Activated effector memory CD4-positive, alpha-beta T cell treated with anti-CD3 and anti-CD28 coated beads, Interleukin-2, amount 50 U/mL, for 16 hours (primary cell): ENCODE measurements around the gene PLA2G12A.

ENCODE experiments used
- DNase-seq: peaks from one replicate; pipeline ENCODE4 v3.0.0-alpha.2; 2020

Gene PLA2G12A

GRCh38 chr4:109729718-109730618 lies at the start of gene PLA2G12A:
TSS of gene PLA2G12A (minus strand) at chr4:109730070. CDS start at chr4:109729809, 261 bp downstream.
- peak; percentile 92 for DNase-seq

GRCh38 chr4:109764789-109765402 lies 35.0 kb upstream of the PLA2G12A start:
- no peak for DNase-seq

GRCh38 chr4:109764376-109764775 lies 34.5 kb upstream of the PLA2G12A start:
- no peak for DNase-seq

GRCh38 chr4:109760682-109761081 lies 30.8 kb upstream of the PLA2G12A start:
- DNase-seq = no peak

GRCh38 chr4:109755656-109756055 lies 25.8 kb upstream of the PLA2G12A start:
- no peak for DNase-seq

GRCh38 chr4:109754093-109754857 lies 24.4 kb upstream of the PLA2G12A start:
- DNase-seq = no peak

- no peak for DNase-seq
These were observed 22.7 kb upstream of the PLA2G12A start for GRCh38 chr4:109752525-109752924.

- DNase-seq = no peak
These were observed 22.0 kb upstream of the PLA2G12A start for GRCh38 chr4:109751852-109752251.

- no peak for DNase-seq
These were observed 20.9 kb upstream of the PLA2G12A start for GRCh38 chr4:109750652-109751244.

- DNase-seq = no peak
These were observed 19.7 kb upstream of the PLA2G12A start for GRCh38 chr4:109749388-109750082.

GRCh38 chr4:109748114-109748513 lies 18.2 kb upstream of the PLA2G12A start:
- DNase-seq = no peak

GRCh38 chr4:109746728-109747127 lies 16.9 kb upstream of the PLA2G12A start:
- no peak for DNase-seq

- DNase-seq = no peak
These were observed 16.0 kb upstream of the PLA2G12A start for GRCh38 chr4:109745830-109746229.

- no peak for DNase-seq
These were observed 9.7 kb upstream of the PLA2G12A start for GRCh38 chr4:109739547-109739946.

GRCh38 chr4:109738104-109738872 lies 8.4 kb upstream of the PLA2G12A start:
- DNase-seq = no peak

GRCh38 chr4:109735566-109736365 lies 5.9 kb upstream of the PLA2G12A start:
- DNase-seq = no peak

- DNase-seq = no peak
These were observed 3.9 kb upstream of the PLA2G12A start for GRCh38 chr4:109733728-109734127.

GRCh38 chr4:109730619-109731545 lies 1.0 kb upstream of the PLA2G12A start:
- DNase-seq = no peak

- DNase-seq = no peak
These were observed 653 bp downstream of the PLA2G12A start for GRCh38 chr4:109729117-109729717.
